ENCODE results near the gene APOD.

DNA sequence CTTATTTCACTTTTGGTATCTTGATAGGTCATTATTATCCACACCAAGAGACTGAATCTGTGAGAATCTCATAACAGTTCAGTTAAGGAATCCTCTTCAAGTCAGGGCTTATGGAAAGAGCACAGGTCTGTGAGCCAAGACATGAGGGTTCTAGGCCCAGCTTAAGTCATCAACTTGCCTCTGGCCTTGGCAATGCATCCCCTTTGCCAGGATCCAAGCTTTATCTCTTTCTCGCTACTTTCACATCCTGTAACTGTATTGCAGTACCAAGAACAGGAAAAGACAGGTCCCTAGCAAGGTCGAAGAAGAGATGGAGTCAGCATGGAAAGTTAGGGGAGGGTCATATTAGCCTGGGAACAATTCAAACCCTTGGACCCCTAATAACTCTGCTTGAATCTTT, 13.5 kb upstream of the APOD start:
- TF ChIP-seq MTA3 (IDR thresholded peaks at IDR 0.05; ENCODE audit: borderline replicate concordance) (no peak), EHMT2 (IDR thresholded peaks at IDR 0.05) (no peak), NR1H2 (CRISPR knock-in tag; IDR thresholded peaks at IDR 0.05) (no peak), POLR2A (conservative IDR thresholded peaks at IDR 0.05) (no peak)
- TF ChIP-seq, protein P1, sequence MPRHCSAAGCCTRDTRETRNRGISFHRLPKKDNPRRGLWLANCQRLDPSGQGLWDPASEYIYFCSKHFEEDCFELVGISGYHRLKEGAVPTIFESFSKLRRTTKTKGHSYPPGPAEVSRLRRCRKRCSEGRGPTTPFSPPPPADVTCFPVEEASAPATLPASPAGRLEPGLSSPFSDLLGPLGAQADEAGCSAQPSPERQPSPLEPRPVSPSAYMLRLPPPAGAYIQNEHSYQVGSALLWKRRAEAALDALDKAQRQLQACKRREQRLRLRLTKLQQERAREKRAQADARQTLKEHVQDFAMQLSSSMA (CRISPR knock-in tag; IDR thresholded peaks at IDR 0.05) = no peak
